ENCODE measurements around the gene PARD3.

GRCh38 chr10:34213805-34214197 is 601.3 kb downstream of the PARD3 start:
- TF ChIP-seq POLR2A (IDR thresholded peaks at IDR 0.05) (no peak), CTCF (IDR thresholded peaks at IDR 0.05) (no peak)
